Measurements from ENCODE around the gene C12orf75.
"Not testable (repeated sequence)": the region's sequence is repeated elsewhere in the genome, so short reads cannot be mapped to it uniquely, and the experiment has no call there.

The C12orf75 gene

GRCh38 chr12:105311936-105312335 is 18.6 kb upstream of the C12orf75 start:
- not testable (repeated sequence) for DNase-seq

- DNase-seq: not testable (repeated sequence)
Measured at GRCh38 chr12:105313755-105314154, 16.7 kb upstream of the C12orf75 start.

GRCh38 chr12:105315130-105315529 is 15.4 kb upstream of the C12orf75 start:
- no peak for DNase-seq

GRCh38 chr12:105315726-105316125 is 14.8 kb upstream of the C12orf75 start:
- DNase-seq: no peak

- DNase-seq: no peak
Measured at GRCh38 chr12:105316931-105317852, 13.3 kb upstream of the C12orf75 start.

GRCh38 chr12:105317942-105318621 is 12.4 kb upstream of the C12orf75 start:
- no peak for DNase-seq

- no peak for DNase-seq
Measured at GRCh38 chr12:105318651-105319483, 11.6 kb upstream of the C12orf75 start.

- DNase-seq: no peak
Measured at GRCh38 chr12:105319691-105320209, 10.7 kb upstream of the C12orf75 start.

- DNase-seq: no peak
Measured at GRCh38 chr12:105321125-105321524, 9.4 kb upstream of the C12orf75 start.

- DNase-seq: no peak
Measured at GRCh38 chr12:105322070-105322469, 8.4 kb upstream of the C12orf75 start.

- DNase-seq: no peak
Measured at GRCh38 chr12:105324704-105325103, 5.8 kb upstream of the C12orf75 start.

- DNase-seq: no peak
Measured at GRCh38 chr12:105325117-105325516, 5.4 kb upstream of the C12orf75 start.

- DNase-seq: no peak
Measured at GRCh38 chr12:105329926-105330282, 587 bp upstream of the C12orf75 start.

GRCh38 chr12:105330931-105331804 is 677 bp downstream of the C12orf75 start:
- peak; percentile 44 for DNase-seq

GRCh38 chr12:105331805-105332251 is 1.3 kb downstream of the C12orf75 start:
- DNase-seq: peak; percentile 34

GRCh38 chr12:105332286-105332685 is 1.8 kb downstream of the C12orf75 start:
- DNase-seq: not testable (repeated sequence)

GRCh38 chr12:105332925-105333324 is 2.4 kb downstream of the C12orf75 start:
- DNase-seq: no peak

GRCh38 chr12:105334001-105334400 is 3.5 kb downstream of the C12orf75 start:
- no peak for DNase-seq

- no peak for DNase-seq
Measured at GRCh38 chr12:105334582-105334981, 4.1 kb downstream of the C12orf75 start.

GRCh38 chr12:105335856-105336255 is 5.4 kb downstream of the C12orf75 start:
- no peak for DNase-seq

- no peak for DNase-seq
Measured at GRCh38 chr12:105336411-105336810, 5.9 kb downstream of the C12orf75 start.

GRCh38 chr12:105337391-105337790 is 6.9 kb downstream of the C12orf75 start:
- no peak for DNase-seq

All from activated CD4-positive, alpha-beta T cell treated with anti-CD3 and anti-CD28 coated beads for 48 hours (primary cell).